HG02943 (cell line): ENCODE data around the gene IFT52.
"Not testable (repeated sequence)": the region's sequence is repeated elsewhere in the genome, so short reads cannot be mapped to it uniquely, and the experiment has no call there.

Experiments
- ATAC-seq: cut with Tn5 transposase; IDR thresholded peaks from one replicate; pipeline ENCODE4 v1.9.1; 2021; ENCODE audit warnings: mild to moderate bottlenecking, low read depth, moderate library complexity; ENCODE audit not compliant: unreplicated experiment

IFT52 gene

GRCh38 chr20:43631598-43631997 lies 40.9 kb downstream of the IFT52 start:
- no peak for ATAC-seq

DNA sequence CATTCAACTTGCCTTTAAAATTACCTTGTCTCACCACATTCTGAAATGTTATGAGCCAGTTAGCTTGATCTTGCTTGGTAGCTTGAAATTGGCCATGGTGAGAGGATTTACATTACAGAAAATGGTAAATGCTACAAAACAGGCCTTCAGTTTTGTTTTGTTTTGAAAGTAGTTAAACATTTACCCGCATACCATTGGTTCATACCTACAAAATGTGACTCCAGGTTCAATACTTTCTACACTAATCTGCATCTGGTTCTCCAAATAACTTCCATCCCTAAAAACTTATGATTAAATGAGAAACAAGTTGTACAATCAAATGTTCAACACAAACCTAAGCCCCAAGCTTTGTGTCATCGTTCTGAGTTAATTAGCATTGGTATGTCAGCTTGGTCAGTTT lies 45.7 kb downstream of the IFT52 start:
- no peak for ATAC-seq

DNA sequence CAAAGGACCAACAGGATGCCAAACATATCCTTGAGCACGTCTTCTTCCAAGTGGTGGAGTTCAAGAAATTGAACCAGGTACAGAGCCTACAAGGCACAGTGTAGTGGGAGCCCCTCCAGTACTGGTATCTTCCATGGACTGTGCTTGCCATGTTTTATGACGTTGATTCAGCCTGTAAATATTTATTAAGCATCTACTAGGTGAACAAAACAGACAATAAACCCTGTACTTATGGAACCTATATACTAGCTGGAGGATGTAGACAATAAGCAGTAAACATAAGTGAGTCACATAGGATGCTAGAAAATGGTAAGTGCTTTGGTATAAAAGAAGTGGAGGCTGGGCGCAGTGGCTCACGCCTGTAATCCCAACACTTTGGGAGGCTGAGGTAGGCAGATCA lies 51.8 kb downstream of the IFT52 start:
- ATAC-seq = no peak

DNA sequence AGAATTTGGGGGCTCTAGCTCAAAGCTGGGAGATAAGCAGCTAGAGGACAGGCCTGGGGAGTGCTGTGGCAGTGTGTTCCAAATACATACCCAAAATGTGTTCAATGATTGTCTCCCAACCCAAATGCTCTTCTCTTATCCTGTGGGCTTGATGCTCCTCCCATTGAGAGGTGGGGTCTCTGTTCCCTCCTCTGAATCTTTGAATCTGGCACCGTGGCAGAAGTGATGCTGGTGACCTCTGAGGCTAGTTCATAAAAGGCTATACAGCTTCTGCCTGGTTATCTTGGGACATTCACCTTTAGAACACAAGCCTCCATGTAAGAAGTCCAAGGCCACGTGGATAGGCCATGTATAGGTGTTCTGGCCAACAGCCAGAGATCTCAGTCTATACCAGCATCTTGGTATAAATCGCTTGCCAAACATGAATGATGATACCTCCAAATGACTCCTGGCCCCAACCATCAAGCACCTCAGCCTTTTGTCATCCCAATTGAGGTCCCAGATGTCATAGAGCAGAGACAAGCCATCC lies 60.3 kb downstream of the IFT52 start:
- ATAC-seq = no peak

GRCh38 chr20:43651650-43652184 lies 61.0 kb downstream of the IFT52 start:
- ATAC-seq = not testable (repeated sequence)

- no peak for ATAC-seq
Observed at GRCh38 chr20:43653966-43654365, 63.2 kb downstream of the IFT52 start.

GRCh38 chr20:43655176-43655575 lies 64.4 kb downstream of the IFT52 start:
- ATAC-seq = not testable (repeated sequence)

GRCh38 chr20:43655937-43656336 lies 65.2 kb downstream of the IFT52 start:
- no peak for ATAC-seq

- no peak for ATAC-seq
Observed at GRCh38 chr20:43658069-43658722, 67.5 kb downstream of the IFT52 start.

DNA sequence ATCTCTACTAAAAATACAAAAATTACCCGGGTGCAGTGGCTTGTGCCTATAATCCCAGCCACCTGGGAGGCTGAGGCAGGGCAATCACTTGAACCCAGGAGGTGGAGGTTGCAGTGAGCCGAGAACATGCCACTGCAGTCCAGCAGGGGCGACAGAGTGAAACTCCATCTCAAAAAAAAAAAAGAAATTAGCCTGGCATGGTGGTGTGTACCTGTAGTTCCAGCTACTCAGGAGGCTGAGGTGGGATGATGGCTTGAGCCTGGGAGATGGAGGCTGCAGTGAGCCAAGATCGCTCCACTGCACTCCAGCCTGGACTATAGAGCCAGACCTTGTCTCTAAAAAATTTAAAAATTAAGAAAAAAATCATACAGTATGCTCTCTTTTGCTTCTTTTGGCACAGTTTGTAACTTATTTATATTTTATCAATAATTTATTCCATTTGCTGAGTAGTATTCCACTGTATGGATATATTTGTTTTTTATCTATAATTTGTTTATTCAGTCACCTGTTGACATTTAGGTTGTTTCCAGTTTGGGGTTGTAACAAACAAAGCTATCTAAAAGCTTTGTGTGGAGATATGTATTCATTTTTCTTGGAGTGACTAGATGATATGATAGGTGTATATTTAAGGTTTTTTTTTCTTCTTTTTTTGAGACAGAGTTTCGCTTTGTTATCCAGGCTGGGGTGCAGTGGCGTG lies 68.1 kb downstream of the IFT52 start:
- no peak for ATAC-seq

GRCh38 chr20:43662943-43663655 lies 72.4 kb downstream of the IFT52 start:
- ATAC-seq = no peak

GRCh38 chr20:43665466-43666176 lies 74.9 kb downstream of the IFT52 start:
- no peak for ATAC-seq

GRCh38 chr20:43666376-43667328 lies 75.9 kb downstream of the IFT52 start, which contains the start of gene MYBL2:
Gene MYBL2, plus strand, starts transcription at chr20:43667114. Its CDS starts 170 bp downstream, at chr20:43667284.
- ATAC-seq = peak; percentile 71

- peak; percentile 47 for ATAC-seq
Observed at GRCh38 chr20:43667341-43668132, 76.8 kb downstream of the IFT52 start.

DNA sequence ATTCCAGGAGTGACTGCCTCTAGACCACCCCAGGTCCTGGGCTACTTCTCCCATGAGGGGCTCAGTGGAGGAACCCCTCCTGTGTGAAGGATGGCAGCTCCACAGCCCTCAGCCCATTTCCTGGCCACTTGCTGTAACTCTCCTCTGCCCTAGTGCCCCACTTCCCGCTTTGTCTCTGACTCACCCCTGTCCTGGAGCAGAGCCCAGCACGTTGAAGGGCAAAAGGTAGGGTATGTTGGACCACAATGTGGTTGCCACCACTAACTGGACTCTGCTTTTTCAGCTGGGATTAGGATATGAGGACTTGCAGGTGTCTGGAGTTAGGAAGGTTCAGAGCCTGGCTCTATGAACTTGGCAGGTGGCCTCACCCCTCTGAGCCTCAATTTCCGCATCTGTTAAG lies 78.6 kb downstream of the IFT52 start:
- ATAC-seq = no peak

DNA sequence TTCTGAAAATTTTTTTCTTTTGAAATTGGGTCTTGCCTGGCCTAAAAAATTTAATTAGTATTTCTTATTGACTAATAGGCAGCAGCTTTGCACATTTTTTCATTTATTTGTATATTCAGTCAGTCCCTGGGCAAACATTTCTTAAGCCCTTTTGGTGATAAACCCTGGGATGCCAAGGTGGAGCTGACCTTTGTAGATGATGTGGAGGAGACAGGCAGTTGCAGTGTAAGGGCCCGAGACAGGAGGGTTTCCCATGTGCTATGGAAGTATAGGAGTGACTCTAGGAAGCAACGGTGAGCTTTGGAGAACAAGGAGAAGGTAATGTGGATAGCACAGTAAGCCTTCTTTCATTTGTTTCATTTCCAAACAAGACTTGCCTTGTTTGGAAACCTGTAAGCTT lies 79.7 kb downstream of the IFT52 start:
- ATAC-seq = no peak

- ATAC-seq = no peak
Observed at GRCh38 chr20:43676368-43676767, 85.6 kb downstream of the IFT52 start.

GRCh38 chr20:43680981-43681380 lies 90.2 kb downstream of the IFT52 start:
- ATAC-seq = no peak
